AG04450 (cell line): ENCODE results near the gene ABLIM2. TPM values are rescaled to one million over a fixed set of nuclear protein-coding genes. Genes with fewer than 3 reads are reported as not detected.

ENCODE experiments used
- CTCF ChIA-PET: fragments of 300-600, 350-600 bp; formaldehyde crosslinking; extraction: SDS; loops from one replicate; lab custom pipeline; 2022; ENCODE audit warnings: antibody characterized with exemption, inconsistent platforms; lab: Charles Lee
- POLR2A ChIA-PET: fragments of 350-600 bp; formaldehyde crosslinking; extraction: SDS; loops from one replicate; lab custom pipeline; 2021; ENCODE audit warnings: antibody characterized with exemption, inconsistent platforms; lab: Yijun Ruan, JAX
- DNase-seq: peaks from one replicate; pipeline ENCODE4 v3.0.0-alpha.2; 2011; ENCODE audit warnings: low read depth, low spot score
- H3K27ac ChIP-seq: one replicate; pipeline ENCODE4 v1.5.1; 2012; ENCODE audit warnings: low read depth, low read length, control low read depth
- H3K27me3 ChIP-seq: one replicate; pipeline ENCODE4 v1.6.0; 2012; ENCODE audit warnings: low read length; ENCODE audit not compliant: control insufficient read depth, insufficient read depth
- H3K4me3 ChIP-seq: 2 replicates; pipeline ENCODE4 v1.5.1; 2011; ENCODE audit warnings: mild to moderate bottlenecking, low read depth, low read length, control low read depth
- H3K9me3 ChIP-seq: 2 replicates; pipeline ENCODE4 v1.5.1; 2012; ENCODE audit warnings: low read length; ENCODE audit not compliant: control insufficient read depth, insufficient read depth
- polyA plus RNA-seq: library from polyadenylated mRNA; depleted of rRNA; stranded (reverse); fragments of >200 nt; gene quantifications from 2 replicates; pipeline ENCODE4 v1.2.3, GENCODE V29; 2011
- TF ChIP-seq, protein P1 (sequence below): IDR thresholded peaks from 2 replicates; pipeline ENCODE4 v1.5.1; 2011; ENCODE audit warnings: low read depth, low read length, control low read depth, inconsistent platforms

ABLIM2 gene
- polyA plus RNA-seq, 1 experiment, result not detected

DNA sequence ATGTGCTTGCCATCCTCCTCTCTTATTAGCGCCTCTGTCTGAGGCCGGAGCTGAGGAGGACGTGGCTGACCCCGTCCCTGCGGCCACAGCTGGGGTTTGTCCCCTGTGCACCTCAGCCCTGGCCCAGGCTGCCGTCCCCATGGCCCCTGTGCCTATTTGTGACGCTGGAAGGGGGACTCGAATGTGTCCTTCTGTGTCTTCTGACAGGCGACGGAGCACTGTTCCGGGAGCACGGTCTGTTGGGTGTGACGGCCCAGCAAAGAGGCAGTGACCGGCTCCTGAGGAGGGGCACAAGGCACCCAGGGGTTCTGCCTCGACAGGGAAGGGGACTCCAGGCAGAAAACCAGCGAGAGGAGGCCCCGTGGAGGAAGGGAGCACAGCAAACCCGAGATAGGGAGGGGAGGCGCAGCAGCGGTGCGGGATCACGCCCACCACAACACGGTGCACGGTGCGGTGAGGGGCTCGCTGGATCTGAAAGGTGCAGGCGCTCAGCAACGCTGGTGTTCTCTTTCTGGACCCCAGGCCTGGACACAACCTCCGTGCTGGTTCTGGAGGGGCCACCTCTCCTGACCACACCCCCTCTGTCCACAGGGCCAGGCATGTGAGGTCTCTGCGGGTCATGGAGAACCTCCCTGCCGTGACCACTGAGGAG lies 46.1 kb upstream of the ABLIM2 start:
- DNase-seq, result no peak
- CTCF ChIA-PET, result no interaction called here
- Histone ChIP-seq H3K27ac (no peak overlapping the region), H3K4me3 (no peak overlapping the region), H3K27me3 (no peaks in the 10 kb centered on the region), H3K9me3 (peaks cover 5% of the 10 kb centered on the region; the same call in 1 of the 2 replicates)
- POLR2A ChIA-PET, result no interaction called here
- TF ChIP-seq, protein P1, sequence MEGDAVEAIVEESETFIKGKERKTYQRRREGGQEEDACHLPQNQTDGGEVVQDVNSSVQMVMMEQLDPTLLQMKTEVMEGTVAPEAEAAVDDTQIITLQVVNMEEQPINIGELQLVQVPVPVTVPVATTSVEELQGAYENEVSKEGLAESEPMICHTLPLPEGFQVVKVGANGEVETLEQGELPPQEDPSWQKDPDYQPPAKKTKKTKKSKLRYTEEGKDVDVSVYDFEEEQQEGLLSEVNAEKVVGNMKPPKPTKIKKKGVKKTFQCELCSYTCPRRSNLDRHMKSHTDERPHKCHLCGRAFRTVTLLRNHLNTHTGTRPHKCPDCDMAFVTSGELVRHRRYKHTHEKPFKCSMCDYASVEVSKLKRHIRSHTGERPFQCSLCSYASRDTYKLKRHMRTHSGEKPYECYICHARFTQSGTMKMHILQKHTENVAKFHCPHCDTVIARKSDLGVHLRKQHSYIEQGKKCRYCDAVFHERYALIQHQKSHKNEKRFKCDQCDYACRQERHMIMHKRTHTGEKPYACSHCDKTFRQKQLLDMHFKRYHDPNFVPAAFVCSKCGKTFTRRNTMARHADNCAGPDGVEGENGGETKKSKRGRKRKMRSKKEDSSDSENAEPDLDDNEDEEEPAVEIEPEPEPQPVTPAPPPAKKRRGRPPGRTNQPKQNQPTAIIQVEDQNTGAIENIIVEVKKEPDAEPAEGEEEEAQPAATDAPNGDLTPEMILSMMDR, result no peak

GRCh38 chr4:8203817-8204216 lies 45.2 kb upstream of the ABLIM2 start:
- Histone ChIP-seq H3K27me3 (no peaks in the 10 kb centered on the region), H3K9me3 (peaks cover 5% of the 10 kb centered on the region; the same call in 1 of the 2 replicates), H3K4me3 (no peak overlapping the region), H3K27ac (no peak overlapping the region)
- POLR2A ChIA-PET, result no interaction called here
- CTCF ChIA-PET, result no interaction called here
- TF ChIP-seq, protein P1, result no peak
- no peak for DNase-seq

- peaks cover 5% of the 10 kb centered on the region; the same call in 1 of the 2 replicates for H3K9me3 ChIP-seq
- POLR2A ChIA-PET, result no interaction called here
- TF ChIP-seq, protein P1, result no peak
- CTCF ChIA-PET, result no interaction called here
- no peak for DNase-seq
- H3K4me3 ChIP-seq, result no peak overlapping the region
- no peaks in the 10 kb centered on the region for H3K27me3 ChIP-seq
- no peak overlapping the region for H3K27ac ChIP-seq
These were observed 44.4 kb upstream of the ABLIM2 start for GRCh38 chr4:8203052-8203401.

GRCh38 chr4:8202108-8203051 lies 43.8 kb upstream of the ABLIM2 start:
- CTCF ChIA-PET, result no interaction called here
- Histone ChIP-seq H3K4me3 (no peak overlapping the region), H3K27me3 (no peaks in the 10 kb centered on the region), H3K27ac (no peak overlapping the region), H3K9me3 (peaks cover 5% of the 10 kb centered on the region; the same call in 1 of the 2 replicates)
- TF ChIP-seq, protein P1, result no peak
- POLR2A ChIA-PET, result no interaction called here
- no peak for DNase-seq

DNA sequence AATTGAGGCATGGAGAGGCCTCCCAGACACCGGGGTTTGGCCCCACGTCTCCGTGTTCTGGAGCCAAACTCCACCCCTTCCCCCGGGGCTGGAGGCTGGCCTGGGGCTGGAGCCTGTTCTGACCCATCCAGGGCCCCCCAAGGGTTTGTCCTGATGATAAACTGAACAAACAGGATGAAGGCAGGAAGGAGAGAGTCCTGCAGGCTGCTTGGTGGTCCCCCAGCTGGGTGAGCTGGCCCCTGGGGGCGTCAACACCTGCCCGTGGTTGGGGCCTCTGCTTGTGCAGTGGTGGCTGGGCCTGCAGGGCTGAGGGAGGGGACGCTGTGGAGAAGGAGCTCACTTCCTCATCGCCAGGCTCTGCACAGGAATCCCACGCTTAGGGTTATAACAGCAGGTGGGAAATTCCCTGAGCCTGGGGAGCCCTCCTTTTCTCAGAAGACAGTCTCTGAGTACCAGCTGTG lies 42.7 kb upstream of the ABLIM2 start:
- POLR2A ChIA-PET, result no interaction called here
- CTCF ChIA-PET, result no interaction called here

More for the DNA sequence above, 42.7 kb upstream of the ABLIM2 start:
- H3K27ac ChIP-seq, result no peak overlapping the region
- DNase-seq, result no peak
- H3K27me3 ChIP-seq, result peaks cover 5% of the 10 kb centered on the region
- H3K4me3 ChIP-seq, result no peak overlapping the region
- peaks cover 5% of the 10 kb centered on the region; the same call in 1 of the 2 replicates for H3K9me3 ChIP-seq
- TF ChIP-seq, protein P1, result no peak
